Epithelial cell of esophagus (primary cell): ENCODE results near the gene DLX3.

Experiments used
- DNase-seq: peaks from one replicate; pipeline ENCODE4 v3.0.0; 2010; ENCODE audit warnings: low read depth
- H3K4me3 ChIP-seq: 2 replicates; pipeline ENCODE4 v1.5.1; 2011; ENCODE audit warnings: mild to moderate bottlenecking, low read length, control low read depth
- CTCF ChIP-seq: IDR thresholded peaks from 2 replicates; pipeline ENCODE4 v1.5.1; 2011; ENCODE audit warnings: low read depth, mild to moderate bottlenecking, low read length, control low read depth, inconsistent platforms; ENCODE audit not compliant: insufficient read depth; ENCODE audit errors: missing control alignments

Gene DLX3

GRCh38 chr17:50036455-50037261 is 41.6 kb upstream of the DLX3 start:
- no peak for TF ChIP-seq CTCF
- no peak overlapping the region for H3K4me3 ChIP-seq

DNA sequence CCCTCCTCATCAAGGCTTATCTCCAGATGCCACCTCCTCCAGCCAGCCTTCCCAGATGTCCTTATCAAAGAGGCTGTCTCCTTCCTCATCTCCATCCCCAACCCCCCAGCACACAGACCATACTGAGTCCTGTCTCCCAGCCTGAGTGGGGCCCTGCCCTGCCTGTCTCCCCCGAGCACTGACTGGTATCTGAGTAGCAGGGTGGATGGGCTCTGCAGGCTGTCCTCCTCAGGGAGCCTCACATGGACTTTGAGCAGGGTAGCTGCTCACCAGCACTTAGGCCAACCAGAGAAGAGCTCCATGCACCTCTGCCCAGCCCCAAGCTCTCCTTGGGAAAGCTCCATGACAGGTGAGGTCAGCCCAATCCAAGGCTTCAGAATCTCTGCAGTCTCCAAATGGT is 40.9 kb upstream of the DLX3 start:
- H3K4me3 ChIP-seq, result no peak overlapping the region
- DNase-seq, result no peak
- no peak for TF ChIP-seq CTCF

More at GRCh38 chr17:50036455-50037261, 41.6 kb upstream of the DLX3 start:
- DNase-seq, result no peak

DNA sequence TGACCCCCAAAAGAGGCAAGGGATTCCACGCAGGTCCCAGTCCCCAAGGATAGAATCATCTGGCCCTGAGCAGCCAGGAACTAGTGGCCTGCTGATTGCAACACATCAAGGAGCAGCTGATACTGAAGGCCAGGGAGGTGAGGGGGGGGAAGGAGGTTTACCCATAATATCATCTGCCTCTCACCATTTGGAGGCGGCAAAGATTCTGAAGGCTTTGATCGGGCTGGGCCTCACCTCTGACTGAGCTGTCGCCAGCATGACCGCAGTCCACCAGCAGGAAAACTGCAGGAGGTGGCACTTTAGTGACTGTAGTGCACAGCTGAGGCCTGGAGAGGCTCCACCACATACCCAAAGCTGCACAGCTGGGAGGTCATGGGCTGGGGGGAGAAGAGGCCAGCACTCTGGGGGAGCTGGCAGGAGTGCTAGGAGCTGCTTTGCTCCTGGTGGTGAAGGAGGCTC is 40.4 kb upstream of the DLX3 start:
- no peak for TF ChIP-seq CTCF
- no peak for DNase-seq
- H3K4me3 ChIP-seq, result no peak overlapping the region

DNA sequence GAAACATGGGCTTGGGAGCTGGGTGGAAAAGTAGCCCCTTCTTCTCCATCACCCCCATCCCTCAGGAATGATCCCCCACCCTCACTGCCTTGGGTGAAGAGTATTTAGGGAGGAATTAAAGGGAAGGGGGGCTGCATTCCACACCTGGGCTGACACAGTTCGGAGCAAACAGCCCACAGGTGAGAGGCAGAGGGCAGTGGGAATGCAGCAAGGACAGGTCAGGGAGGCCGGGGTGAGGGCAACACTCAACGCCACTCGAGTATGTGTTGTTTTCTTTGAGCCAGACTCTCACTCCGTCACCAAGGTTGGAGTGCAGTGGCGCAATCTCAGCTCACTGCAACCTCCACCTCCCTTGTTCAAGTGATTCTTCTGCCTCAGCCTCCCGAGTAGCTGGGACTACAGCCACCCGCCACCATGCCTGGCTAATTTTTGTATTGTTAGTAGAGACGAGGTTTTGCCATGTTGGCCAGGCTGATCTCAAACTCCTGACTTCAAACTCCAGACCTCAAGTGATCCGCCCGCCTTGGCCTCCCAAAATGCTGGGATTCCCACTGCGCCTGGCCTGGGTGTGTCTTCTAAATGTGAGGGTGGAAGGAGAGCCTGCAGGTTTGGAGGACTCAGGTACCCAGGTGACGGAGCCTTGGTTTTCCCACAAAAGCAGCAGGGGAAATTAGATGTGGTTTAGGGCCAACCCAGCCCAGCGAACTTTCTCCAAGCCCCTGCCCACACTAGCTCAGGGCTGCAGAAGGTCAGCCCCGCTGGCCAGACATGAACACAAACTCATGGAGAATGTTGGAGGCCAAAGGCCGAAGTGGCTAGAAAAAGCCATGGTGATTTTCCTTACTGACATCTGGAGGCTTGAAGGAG is 39.7 kb upstream of the DLX3 start:
- no peak overlapping the region for H3K4me3 ChIP-seq
- TF ChIP-seq CTCF, result no peak
- no peak for DNase-seq

DNA sequence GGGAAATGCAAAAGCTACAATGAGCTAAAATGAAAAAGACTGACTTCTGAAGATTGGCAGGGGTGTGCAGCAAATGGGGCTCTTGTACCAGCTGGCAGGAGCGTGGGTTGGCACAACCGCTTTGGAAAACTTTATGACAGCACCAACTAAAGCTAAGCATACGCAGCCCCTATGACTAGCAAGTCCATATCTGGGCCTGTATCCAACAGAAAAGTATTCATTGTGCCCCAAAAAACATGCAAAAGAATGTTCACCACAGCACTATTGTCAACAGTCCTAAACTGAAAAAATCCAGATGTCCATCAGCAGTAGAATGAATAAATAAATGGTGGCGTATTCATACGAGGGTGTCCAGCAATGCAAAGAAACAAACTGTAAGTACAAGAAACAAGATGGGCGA is 38.3 kb upstream of the DLX3 start:
- no peak overlapping the region for H3K4me3 ChIP-seq
- no peak for TF ChIP-seq CTCF
- DNase-seq, result no peak

GRCh38 chr17:50029185-50029584 is 34.2 kb upstream of the DLX3 start:
- DNase-seq, result no peak
- no peak for TF ChIP-seq CTCF
- no peak overlapping the region for H3K4me3 ChIP-seq

GRCh38 chr17:50028736-50029120 is 33.7 kb upstream of the DLX3 start:
- no peak overlapping the region for H3K4me3 ChIP-seq
- TF ChIP-seq CTCF, result no peak
- no peak for DNase-seq
